GM18909 (cell line): ENCODE data around the gene SMIM32.

ENCODE experiments used
- ATAC-seq: cut with Tn5 transposase; IDR thresholded peaks from one replicate; pipeline ENCODE4 v1.9.1; 2021; ENCODE audit warnings: mild to moderate bottlenecking; ENCODE audit not compliant: unreplicated experiment, poor library complexity

SMIM32 gene

DNA sequence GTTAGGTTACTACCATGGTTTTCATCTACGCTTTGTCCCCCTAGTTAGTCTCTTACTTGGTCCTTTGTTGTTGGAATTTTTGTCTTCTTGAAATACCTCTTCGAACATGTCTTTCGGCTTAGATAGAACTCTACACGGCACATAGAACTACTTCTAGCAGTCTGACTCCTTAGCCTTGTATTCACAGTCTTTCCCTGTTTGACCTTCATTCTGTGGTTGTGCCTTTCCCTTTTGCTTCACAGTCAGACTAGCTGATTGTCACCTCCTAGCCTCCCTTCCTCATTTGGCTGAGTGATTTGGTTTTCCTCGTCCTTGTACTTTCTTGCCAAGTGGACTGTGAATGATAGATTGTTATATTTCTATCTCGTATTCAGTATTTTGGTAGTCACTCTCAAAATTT, 49.6 kb downstream of the SMIM32 start:
- no peak for ATAC-seq

DNA sequence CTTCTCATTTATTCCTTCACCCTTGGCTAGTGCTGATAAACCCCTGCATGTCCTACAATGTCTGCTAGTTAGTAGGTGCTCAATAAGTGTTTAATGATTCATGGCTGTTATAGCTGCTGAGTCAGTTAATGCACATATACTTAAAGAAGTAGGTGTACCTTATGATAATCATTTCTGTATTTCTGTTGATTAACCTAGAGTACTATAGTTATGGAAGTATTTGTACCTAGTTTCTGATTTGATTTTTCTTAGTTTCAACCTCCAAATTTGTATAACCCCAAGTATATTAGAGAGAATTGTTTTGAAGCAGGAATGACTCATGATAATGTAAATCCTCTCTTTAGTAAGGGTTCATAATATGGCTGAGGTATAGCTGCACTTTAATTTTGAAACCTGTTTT, 51.4 kb downstream of the SMIM32 start:
- ATAC-seq, result peak; percentile 82
